GM12878 (cell line): ENCODE results near the gene ZC3H7B. TPM values are rescaled to one million over a fixed set of nuclear protein-coding genes. Genes with fewer than 3 reads are reported as not detected.

Experiments used
- ATAC-seq: fragments of 200-7000 bp; cut with Tn5 transposase; 3 replicates; pipeline ENCODE4 v1.9.1; 2020; ENCODE audit warnings: mild to moderate bottlenecking, moderate library complexity
- BruUV-seq: library from RNA; stranded (reverse); fragments of 400-500 nt; replicated peaks from 2 replicates; lab custom pipeline; 2021; lab: Mats Ljungman, UMichigan
- CTCF ChIA-PET: fragments of 300-600 bp; sonication (Branson Sonifier 250); formaldehyde crosslinking; extraction: SDS; loops from one replicate; lab custom pipeline; 2021; ENCODE audit warnings: inconsistent platforms; lab: Yijun Ruan, JAX
- POLR2A ChIA-PET: fragments of 350-600 bp; formaldehyde crosslinking; extraction: SDS; loops from one replicate; lab custom pipeline; 2021; ENCODE audit warnings: inconsistent platforms; lab: Charles Lee
- RAD21 ChIA-PET: fragments of 300-600 bp; sonication (Branson Sonifier 250); formaldehyde crosslinking; loops from one replicate; lab custom pipeline; 2023; ENCODE audit warnings: antibody characterized with exemption; ENCODE audit not compliant: unreplicated experiment; lab: Charles Lee
- SMC1A ChIA-PET: fragments of 300-600 bp; sonication (Branson Sonifier 250); formaldehyde crosslinking; loops from one replicate; lab custom pipeline; 2023; ENCODE audit not compliant: unreplicated experiment, uncharacterized antibody; lab: Charles Lee
- DNase-seq: peaks from one replicate; pipeline ENCODE4 v3.0.0-alpha.2; 2011; ENCODE audit warnings: low read depth, low spot score
- FAIRE-seq: peaks from 3 replicates; lab custom pipeline; 2011; peaks lifted over from hg19 to GRCh38; lab: Jason Lieb, UNC
- H2AFZ ChIP-seq: 2 replicates; pipeline ENCODE4 v1.6.0; 2011; ENCODE audit warnings: low read depth, low read length, control low read depth; ENCODE audit not compliant: control insufficient read depth
- H3K27ac ChIP-seq: 2 replicates; pipeline ENCODE4 v1.5.1; 2011; ENCODE audit warnings: control low read depth; ENCODE audit not compliant: control insufficient read depth, insufficient read depth
- H3K27me3 ChIP-seq, 2 experiments: replicated peaks in 1 of 2; 2 replicates each; pipeline versions ENCODE4 v1.6.0 to v1.6.1; 2011; ENCODE audit warnings: low read length in 1 of 2; ENCODE audit not compliant: control insufficient read depth in 2 of 2, insufficient read depth in 2 of 2
- H3K36me3 ChIP-seq, 2 experiments: 2 replicates each; pipeline ENCODE4 v1.5.1; 2011; ENCODE audit warnings: low read length in 1 of 2; ENCODE audit not compliant: control insufficient read depth in 2 of 2, insufficient read depth in 2 of 2
- H3K4me1 ChIP-seq: 2 replicates; pipeline ENCODE4 v1.6.1; 2011; ENCODE audit warnings: mild to moderate bottlenecking, low read length, moderate library complexity, mixed read lengths; ENCODE audit not compliant: control insufficient read depth, insufficient read depth
- H3K4me2 ChIP-seq: 2 replicates; pipeline ENCODE4 v1.6.0; 2011; ENCODE audit warnings: control low read depth; ENCODE audit not compliant: control insufficient read depth, insufficient read depth
- H3K4me3 ChIP-seq: fragments of 200-600 bp; sonication (generic); 2 replicates; pipeline ENCODE4 v1.5.1; 2016
- H3K79me2 ChIP-seq: 2 replicates; pipeline ENCODE4 v1.6.0; 2011; ENCODE audit warnings: low read length; ENCODE audit not compliant: control insufficient read depth, insufficient read depth
- H3K9ac ChIP-seq: 2 replicates; pipeline ENCODE4 v1.8.0; 2011; ENCODE audit warnings: low read length, control low read depth, mixed read lengths; ENCODE audit not compliant: control insufficient read depth, insufficient read depth
- H3K9me3 ChIP-seq: replicated peaks from 3 replicates; pipeline ENCODE4 v1.5.1; 2011; ENCODE audit warnings: mild to moderate bottlenecking, low read length; ENCODE audit not compliant: control insufficient read depth, insufficient read depth
- H4K20me1 ChIP-seq: 2 replicates; pipeline ENCODE4 v1.6.0; 2011; ENCODE audit not compliant: control insufficient read depth, insufficient read depth
- GATAD2B ChIP-seq: fragments of 450-650 bp; conservative IDR thresholded peaks from 2 replicates; pipeline ENCODE4 v1.6.1; 2017; ENCODE audit warnings: low read depth, mild to moderate bottlenecking, moderate library complexity
- IKZF1 ChIP-seq: fragments of 450-650 bp; conservative IDR thresholded peaks from 2 replicates; pipeline ENCODE4 v1.6.1; 2017; ENCODE audit warnings: antibody characterized with exemption, mild to moderate bottlenecking
- JUNB ChIP-seq: IDR thresholded peaks from 2 replicates; pipeline ENCODE4 v1.6.1; 2016; ENCODE audit warnings: antibody characterized with exemption, mild to moderate bottlenecking
- NBN ChIP-seq: fragments of 450-650 bp; IDR thresholded peaks from 2 replicates; pipeline ENCODE4 v1.6.1; 2016
- NR2F1 ChIP-seq: fragments of 450-650 bp; conservative IDR thresholded peaks from 2 replicates; pipeline ENCODE4 v1.6.1; 2017; ENCODE audit warnings: mild to moderate bottlenecking
- RAD21 ChIP-seq: IDR thresholded peaks from 2 replicates; pipeline ENCODE4 v1.6.1; 2011; ENCODE audit warnings: mild to moderate bottlenecking, low read depth, low read length, moderate library complexity; ENCODE audit not compliant: insufficient read depth
- RUNX3 ChIP-seq: IDR thresholded peaks from 2 replicates; pipeline ENCODE4 v1.6.1; 2012; ENCODE audit warnings: low read length, inconsistent platforms
- SMARCA5 ChIP-seq: fragments of 450-650 bp; IDR thresholded peaks from 2 replicates; pipeline ENCODE4 v1.6.1; 2017; ENCODE audit warnings: mild to moderate bottlenecking
- SUZ12 ChIP-seq: fragments of 200-600 bp; sonication (generic); IDR thresholded peaks from one replicate; pipeline ENCODE4 v1.6.1; 2018; ENCODE audit warnings: antibody characterized with exemption, mild to moderate bottlenecking; ENCODE audit not compliant: unreplicated experiment
- YY1 ChIP-seq: IDR thresholded peaks from 2 replicates; pipeline ENCODE4 v1.6.1; 2011; ENCODE audit warnings: low read depth, mild to moderate bottlenecking, low read length
- WGBS: methylation state at CpG from one replicate; pipeline ENCODE4 v1.1.6; 2016; ENCODE audit warnings: low lambda C conversion rate; ENCODE audit not compliant: insufficient replicate concordance, insufficient coverage; ENCODE audit errors: missing lambda C conversion rate; 5-methylcytosine and 5-hydroxymethylcytosine counted together
- in situ Hi-C: fragments of 300-500 bp; cut with MboI; formaldehyde crosslinking; loops from 9 replicates; pipeline ENCODE4 v1.14.3; 2018; ENCODE audit warnings: mixed read lengths
- intact Hi-C: fragments of 100-400 bp; cut with micrococcal nuclease; formaldehyde crosslinking; loops from one replicate; pipeline ENCODE4 v1.14.2; 2022; ENCODE audit not compliant: unreplicated experiment
- polyA plus RNA-seq, 11 experiments: library from polyadenylated mRNA; depleted of rRNA in 4 of 11; unstranded in 6 of 11; stranded (reverse) in 5 of 11; fragments of >200 nt; fragmentation: Nextera tagmentation in 4 of 11; fragmentation: Illumina TruSeq in 1 of 11; extraction: Ambion mirVana in 4 of 11; extraction: Trizol in 1 of 11; gene quantifications; 1 replicate in 1 of 11; 2 replicates in 10 of 11; pipeline versions ENCODE4 v1.2.1 to v1.2.3, GENCODE V29; 2011 to 2016; ENCODE audit warnings: inconsistent platforms in 2 of 11, missing spikeins in 2 of 11, low read depth in 1 of 11
- total RNA-seq, 4 experiments: library from RNA; depleted of rRNA in 3 of 4; stranded (reverse); fragments of >200 nt in 3 of 4; fragmentation: Illumina TruSeq in 1 of 4; extraction: Trizol in 1 of 4; gene quantifications; 2 replicates each; pipeline versions ENCODE4 v1.2.1 to v1.2.3, GENCODE V29; 2013 to 2021
- TF ChIP-seq, protein P1 (sequence below): IDR thresholded peaks from 2 replicates; pipeline ENCODE4 v1.6.1; 2012; ENCODE audit warnings: low read depth, low read length, improper control_type of control experiment
- TF ChIP-seq, protein P2 (sequence below): fragments of 450-650 bp; conservative IDR thresholded peaks from 2 replicates; pipeline ENCODE4 v1.6.1; 2017; ENCODE audit warnings: mild to moderate bottlenecking, moderate library complexity

The ZC3H7B gene
- total and polyA plus RNA-seq, 10 of the 15 experiments (the other 5 are each of a cell fraction or from before 2014, with no cell fraction given): 0.26 to 52.3 (median 22.4) TPM

DNA sequence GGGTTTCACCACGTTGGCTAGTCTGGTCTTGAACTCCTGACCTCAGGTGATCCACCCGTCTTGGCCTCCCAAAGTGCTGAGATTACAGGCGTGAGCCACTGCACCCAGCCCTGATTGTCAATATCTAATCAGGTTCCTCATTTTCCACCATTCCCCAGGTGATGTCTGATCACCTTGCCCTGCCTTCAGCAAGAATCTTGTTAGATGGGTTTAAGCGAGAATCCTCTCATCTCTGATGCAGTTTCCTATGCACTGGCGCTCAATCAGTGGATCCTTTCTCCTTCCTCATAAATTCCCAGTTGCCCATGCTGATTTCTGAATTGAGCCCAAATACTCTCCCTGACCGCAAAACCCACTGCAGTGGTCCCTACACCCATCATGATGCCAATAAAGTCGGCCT is 664 bp upstream of the ZC3H7B start:
- Histone ChIP-seq H3K27ac (peak overlapping the region; percentile 14), H3K79me2 (peaks cover 45% of the 10 kb centered on the region), H3K4me1 (peaks cover 4% of the 10 kb centered on the region), H3K4me3 (peak overlapping the region; percentile 93), H3K9ac (peak overlapping the region; percentile 99; the same call in 1 of the 2 replicates), H2AFZ (peak overlapping the region; percentile 51), H3K27me3 (no peaks in the 10 kb centered on the region), H3K4me2 (peak overlapping the region; percentile 96), H3K36me3 (no peaks in the 10 kb centered on the region; a peak in 1 of 4 replicates), H4K20me1 (no peaks in the 10 kb centered on the region), H3K9me3 (no peaks in the 10 kb centered on the region)
- FAIRE-seq (no peak), ATAC-seq (no peak), DNase-seq (no peak)
- CTCF ChIA-PET: interaction anchor here (1.1 to 1.6 kb wide), 5 partner anchors 11 to 22 kb away, joined by 3 to 7 read pairs (median 4); partner anchors contain the start of gene RANGAP1
- in situ Hi-C loops (no loop called here), intact Hi-C loops (loop anchor here (5.0 kb wide), 1 partner anchor 208 kb away; the partner anchor contains the start of gene EP300)
- SMC1A ChIA-PET: interaction anchor here (0.6 to 1.5 kb wide), 4 partner anchors 11 to 70 kb away, joined by 3 read pairs; partner anchors contain the start of gene RANGAP1
- WGBS: 24% methylated on average over 7 of the region's 7 CpGs
- POLR2A ChIA-PET: interaction anchor here (3.3 kb wide), 1 partner anchor 14 kb away, joined by 19 read pairs; the partner anchor contains the start of gene RANGAP1
- TF ChIP-seq RAD21 (no peak), RUNX3 (peak; percentile 45)
- BruUV-seq: no TSS peak
- RAD21 ChIA-PET: interaction anchor here (0.5 to 1.2 kb wide), 7 partner anchors 14 to 378 kb away, joined by 3 to 14 read pairs (median 5); partner anchors contain the start of genes RANGAP1, RBX1 and TEF

DNA sequence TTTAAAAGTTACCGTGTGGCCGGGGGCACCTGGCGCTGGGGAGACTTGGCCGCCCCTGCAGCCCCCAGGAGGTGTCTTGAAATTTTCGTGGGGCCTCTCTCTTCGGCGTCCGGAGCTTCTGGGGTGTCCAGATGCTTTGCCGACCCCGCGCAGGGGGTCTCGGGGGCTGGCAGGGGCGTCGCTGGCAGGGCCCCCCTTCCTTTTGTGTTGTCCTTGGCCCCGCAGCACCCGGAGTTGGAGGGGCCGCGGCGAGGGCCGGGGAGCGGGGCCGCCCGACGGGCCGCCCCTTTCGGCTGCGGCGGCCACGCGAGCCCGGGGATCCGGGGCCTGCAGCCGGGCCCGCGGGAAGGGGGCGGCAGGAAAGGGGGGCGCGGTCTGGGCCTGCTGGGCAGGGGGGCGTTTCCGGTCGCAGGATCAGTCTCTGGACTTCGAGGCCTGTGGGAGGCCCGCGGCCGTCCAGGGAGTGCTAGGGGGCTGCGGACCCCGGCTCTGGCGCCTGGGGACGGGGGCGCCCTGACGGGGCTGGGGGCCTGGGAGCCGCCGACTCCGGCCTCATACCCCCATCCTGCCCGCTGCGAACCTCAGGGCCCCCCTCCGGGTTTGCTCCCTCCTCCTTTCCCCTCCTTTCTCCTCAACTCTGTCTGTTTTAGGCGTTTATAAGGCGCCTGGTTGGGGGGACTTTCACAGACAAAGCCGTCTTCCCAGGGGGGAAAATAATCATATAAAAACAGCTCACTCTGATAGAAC is 869 bp downstream of the ZC3H7B start:
- H3K36me3 ChIP-seq: no peaks in the 10 kb centered on the region; a peak in 1 of 4 replicates
- no peaks in the 10 kb centered on the region for H3K9me3 ChIP-seq
- BruUV-seq: no TSS peak
- H3K4me1 ChIP-seq: peaks cover 4% of the 10 kb centered on the region
- SMC1A ChIA-PET: interaction anchor here (0.7 to 1.7 kb wide), 3 partner anchors 10 to 16 kb away, joined by 3 to 4 read pairs (median 3); partner anchors contain the start of gene RANGAP1
- H3K4me3 ChIP-seq: peak overlapping the region; percentile 93
- peaks cover 52% of the 10 kb centered on the region for H3K79me2 ChIP-seq
- peak overlapping the region; percentile 91 for H3K27ac ChIP-seq
- no peaks in the 10 kb centered on the region for H4K20me1 ChIP-seq
- 0 out of 3 replicates have a peak, but pooled peaks have one; percentile 3 for ATAC-seq
- CTCF ChIA-PET: interaction anchor here (0.7 to 1.7 kb wide), 11 partner anchors 10 to 656 kb away, joined by 3 to 7 read pairs (median 3); partner anchors contain the start of gene RANGAP1
- peak overlapping the region; percentile 99 for H3K9ac ChIP-seq
- intact Hi-C loops: loop anchor here (5.0 kb wide), 1 partner anchor 210 kb away; the partner anchor contains the start of gene EP300
- POLR2A ChIA-PET: interaction anchor here (1.0 to 3.3 kb wide), 5 partner anchors 14 to 287 kb away, joined by 3 to 19 read pairs (median 6); partner anchors contain the start of genes PMM1, RANGAP1 and TEF
- WGBS: under 1% methylated on average over 51 of the region's 60 CpGs
- RAD21 ChIA-PET: interaction anchor here (0.5 to 1.3 kb wide), 7 partner anchors 16 to 379 kb away, joined by 3 to 14 read pairs (median 3); partner anchors contain the start of genes RANGAP1 and TEF
- H3K27me3 ChIP-seq: no peaks in the 10 kb centered on the region
- no peak for FAIRE-seq
- DNase-seq: no peak
- H2AFZ ChIP-seq: no peak overlapping the region; the same call in 1 of the 2 replicates
- in situ Hi-C loops: no loop called here
- H3K4me2 ChIP-seq: peak overlapping the region; percentile 71
- TF ChIP-seq JUNB: no peak
- TF ChIP-seq SUZ12: no peak
- peak; percentile 81 for TF ChIP-seq GATAD2B
- TF ChIP-seq, protein P1, sequence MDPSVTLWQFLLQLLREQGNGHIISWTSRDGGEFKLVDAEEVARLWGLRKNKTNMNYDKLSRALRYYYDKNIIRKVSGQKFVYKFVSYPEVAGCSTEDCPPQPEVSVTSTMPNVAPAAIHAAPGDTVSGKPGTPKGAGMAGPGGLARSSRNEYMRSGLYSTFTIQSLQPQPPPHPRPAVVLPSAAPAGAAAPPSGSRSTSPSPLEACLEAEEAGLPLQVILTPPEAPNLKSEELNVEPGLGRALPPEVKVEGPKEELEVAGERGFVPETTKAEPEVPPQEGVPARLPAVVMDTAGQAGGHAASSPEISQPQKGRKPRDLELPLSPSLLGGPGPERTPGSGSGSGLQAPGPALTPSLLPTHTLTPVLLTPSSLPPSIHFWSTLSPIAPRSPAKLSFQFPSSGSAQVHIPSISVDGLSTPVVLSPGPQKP: no peak
- 0 out of 2 replicates have a peak, but pooled peaks have one; percentile 42 for TF ChIP-seq YY1
- peak; percentile 45 for TF ChIP-seq NR2F1
- TF ChIP-seq, protein P2, sequence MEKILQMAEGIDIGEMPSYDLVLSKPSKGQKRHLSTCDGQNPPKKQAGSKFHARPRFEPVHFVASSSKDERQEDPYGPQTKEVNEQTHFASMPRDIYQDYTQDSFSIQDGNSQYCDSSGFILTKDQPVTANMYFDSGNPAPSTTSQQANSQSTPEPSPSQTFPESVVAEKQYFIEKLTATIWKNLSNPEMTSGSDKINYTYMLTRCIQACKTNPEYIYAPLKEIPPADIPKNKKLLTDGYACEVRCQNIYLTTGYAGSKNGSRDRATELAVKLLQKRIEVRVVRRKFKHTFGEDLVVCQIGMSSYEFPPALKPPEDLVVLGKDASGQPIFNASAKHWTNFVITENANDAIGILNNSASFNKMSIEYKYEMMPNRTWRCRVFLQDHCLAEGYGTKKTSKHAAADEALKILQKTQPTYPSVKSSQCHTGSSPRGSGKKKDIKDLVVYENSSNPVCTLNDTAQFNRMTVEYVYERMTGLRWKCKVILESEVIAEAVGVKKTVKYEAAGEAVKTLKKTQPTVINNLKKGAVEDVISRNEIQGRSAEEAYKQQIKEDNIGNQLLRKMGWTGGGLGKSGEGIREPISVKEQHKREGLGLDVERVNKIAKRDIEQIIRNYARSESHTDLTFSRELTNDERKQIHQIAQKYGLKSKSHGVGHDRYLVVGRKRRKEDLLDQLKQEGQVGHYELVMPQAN: peak; percentile 60
- no peak for TF ChIP-seq NBN
- 0 out of 2 replicates have a peak, but pooled peaks have one; percentile 23 for TF ChIP-seq IKZF1
- TF ChIP-seq SMARCA5: peak; percentile 60; the same call in 1 of the 2 replicates
